Measurements from ENCODE around the gene TNK2. TPM values are rescaled to one million over a fixed set of nuclear protein-coding genes. Genes with fewer than 3 reads are reported as not detected.
"Not testable (repeated sequence)": the region's sequence is repeated elsewhere in the genome, so short reads cannot be mapped to it uniquely, and the experiment has no call there.

TNK2 gene
- total and polyA plus RNA-seq, 2 of the 8 experiments (the other 6 are each of a cell fraction or from before 2014, with no cell fraction given), result 10.4 to 33.9 TPM

- TF ChIP-seq, protein P1, sequence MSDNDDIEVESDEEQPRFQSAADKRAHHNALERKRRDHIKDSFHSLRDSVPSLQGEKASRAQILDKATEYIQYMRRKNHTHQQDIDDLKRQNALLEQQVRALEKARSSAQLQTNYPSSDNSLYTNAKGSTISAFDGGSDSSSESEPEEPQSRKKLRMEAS (IDR thresholded peaks at IDR 0.05), result no peak
- TF ChIP-seq CHD1 (IDR thresholded peaks at IDR 0.05; ENCODE audit: low read depth, low read length), result no peak
- TF ChIP-seq SIN3A (conservative IDR thresholded peaks at IDR 0.05 in 1 of 2, IDR thresholded peaks at IDR 0.05 in 1 of 2; ENCODE audit: low read depth in 1 of 2, low read length in 2 of 2), result no peak
- TF ChIP-seq EGR1 (IDR thresholded peaks at IDR 0.05; ENCODE audit: borderline replicate concordance, low read depth, low read length), result no peak
These were observed 45.0 kb downstream of the TNK2 start (continued) for GRCh38 chr3:195863121-195864061.

DNA sequence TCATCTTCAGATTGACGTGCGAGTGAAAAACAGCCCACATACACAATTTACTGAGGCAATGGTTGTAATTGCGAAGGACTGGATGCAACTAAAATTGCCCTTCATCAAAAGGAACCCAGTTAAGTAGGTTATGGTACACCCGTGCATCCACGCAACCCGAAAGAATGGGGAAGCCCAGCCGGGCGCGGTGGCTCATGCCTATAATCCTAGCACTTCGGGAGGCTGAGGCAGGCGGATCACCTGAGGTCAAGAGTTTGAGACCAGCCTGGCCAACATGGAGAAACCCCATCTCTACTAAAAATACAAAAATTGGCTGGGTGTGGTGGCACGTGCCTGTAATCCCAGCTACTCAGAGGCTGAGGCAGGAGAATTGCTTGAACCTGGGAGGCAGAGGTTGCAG, 46.0 kb downstream of the TNK2 start:
- not testable (repeated sequence) for H3K9ac ChIP-seq (replicated peaks in 1 of 4; ENCODE audit: extremely low read depth in 1 of 4, low read depth in 3 of 4, low read length in 3 of 4); H2BK120ac ChIP-seq (replicated peaks; ENCODE audit: low read depth, low read length); H3K79me1 ChIP-seq (ENCODE audit: low read depth, low read length); H2AFZ ChIP-seq (ENCODE audit: low read length); H2BK12ac ChIP-seq (ENCODE audit: low read depth, low read length); H2BK15ac ChIP-seq (ENCODE audit: low read length); H3K56ac ChIP-seq (replicated peaks; ENCODE audit: insufficient read length, low read depth, low read length); H3K18ac ChIP-seq (ENCODE audit: extremely low read depth, low read length); H3K79me2 ChIP-seq (ENCODE audit: control insufficient read depth in 1 of 2, insufficient read depth in 2 of 2, low read length in 2 of 2); FAIRE-seq; H3K4me2 ChIP-seq (ENCODE audit: insufficient read depth in 1 of 2, low read depth in 2 of 2, low read length in 2 of 2); H3K36me3 ChIP-seq (ENCODE audit: control insufficient read depth in 2 of 4, insufficient read depth in 4 of 4, low read length in 3 of 4); H2AK5ac ChIP-seq (ENCODE audit: low read depth, low read length); H3K27ac ChIP-seq (ENCODE audit: low read depth, low read length); H4K5ac ChIP-seq (ENCODE audit: insufficient read length, low read depth, low read length); H4K8ac ChIP-seq (ENCODE audit: extremely low read depth, insufficient read depth, low read length); H2BK20ac ChIP-seq (ENCODE audit: low read length); H3K4ac ChIP-seq (replicated peaks; ENCODE audit: insufficient read length, low read depth, low read length); H3K4me3 ChIP-seq (ENCODE audit: extremely low read depth in 1 of 4, insufficient read depth in 2 of 4, low read depth in 3 of 4, low read length in 4 of 4); H3K4me1 ChIP-seq (replicated peaks in 1 of 4; ENCODE audit: control insufficient read depth in 3 of 4, insufficient read depth in 4 of 4, low read length in 3 of 4); H3K23me2 ChIP-seq (ENCODE audit: low read depth, low read length); DNase-seq (ENCODE audit: low read depth in 1 of 2, low spot score in 2 of 2); H3K23ac ChIP-seq (ENCODE audit: insufficient read length); H4K91ac ChIP-seq (replicated peaks; ENCODE audit: insufficient read length, low read length); H4K20me1 ChIP-seq (replicated peaks in 1 of 2; ENCODE audit: control insufficient read depth in 1 of 2, insufficient read depth in 2 of 2, low read length in 2 of 2); H2BK5ac ChIP-seq (ENCODE audit: low read depth, low read length); H3K27me3 ChIP-seq (replicated peaks in 1 of 4; ENCODE audit: control insufficient read depth in 3 of 4, extremely low read depth in 1 of 4, insufficient read depth in 3 of 4, low read length in 3 of 4); H3K14ac ChIP-seq (ENCODE audit: insufficient read length); H3K9me3 ChIP-seq (ENCODE audit: insufficient read depth in 2 of 2, low read depth in 1 of 2, low read length in 1 of 2)
- ChIA-PET POLR2A (ENCODE audit: partially characterized antibody) (interaction anchor here (0.6 to 1.6 kb wide), 3 partner anchors 21 to 32 kb away, joined by 3 to 5 read pairs (median 4); no protein-coding TSS in a partner anchor), CTCF (ENCODE audit: partially characterized antibody) (interaction anchor here (0.6 to 16.5 kb wide), 11 partner anchors 9 to 1947 kb away, joined by 3 to 499 read pairs (median 5); partner anchors contain the start of gene TNK2)
- 96% methylated on average over 12 of the region's 12 CpGs; no CpG with 5 or more reads in 1 of the 2 experiments for WGBS, 2 experiments (ENCODE audit: extremely low coverage in 1 of 2, insufficient coverage in 1 of 2, insufficient read length in 1 of 2, insufficient replicate concordance in 2 of 2, low coverage in 1 of 2, low lambda C conversion rate in 2 of 2, missing lambda C conversion rate in 1 of 2)
